Skeletal muscle cell (primary cell): Measurements from ENCODE around the gene LNPEP.

Source experiments
- DNase-seq: peaks from one replicate; pipeline ENCODE4 v3.0.0-alpha.2; 2010; ENCODE audit warnings: low read depth
- H3K4me3 ChIP-seq: 2 replicates; pipeline ENCODE4 v1.5.1; 2011; ENCODE audit warnings: low read depth, mild to moderate bottlenecking, control low read depth, low read length, moderate library complexity

The LNPEP gene

DNA sequence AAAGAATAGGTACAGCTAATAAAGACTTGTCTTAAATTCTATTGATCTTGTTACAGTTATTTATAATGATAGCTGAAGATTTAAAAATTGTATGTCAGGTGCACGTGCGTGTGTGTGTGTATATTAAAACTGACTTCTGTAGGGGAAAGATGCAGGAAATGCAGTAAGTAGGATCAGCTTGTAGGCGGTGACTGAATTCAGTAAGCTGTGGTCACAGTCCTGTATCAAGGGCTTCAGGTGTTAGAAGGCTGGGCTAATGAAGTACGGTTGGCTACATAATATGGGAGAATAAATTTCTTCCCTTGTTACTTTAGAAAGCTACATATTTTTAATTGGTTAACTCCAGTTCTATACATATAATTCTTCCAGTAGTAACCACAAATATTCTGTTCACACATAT lies 54.2 kb downstream of the LNPEP start:
- no peak for DNase-seq
- H3K4me3 ChIP-seq = no peak overlapping the region

- DNase-seq = no peak
- H3K4me3 ChIP-seq = no peak overlapping the region
Observed at GRCh38 chr5:96991708-96992107, 55.8 kb downstream of the LNPEP start.

DNA sequence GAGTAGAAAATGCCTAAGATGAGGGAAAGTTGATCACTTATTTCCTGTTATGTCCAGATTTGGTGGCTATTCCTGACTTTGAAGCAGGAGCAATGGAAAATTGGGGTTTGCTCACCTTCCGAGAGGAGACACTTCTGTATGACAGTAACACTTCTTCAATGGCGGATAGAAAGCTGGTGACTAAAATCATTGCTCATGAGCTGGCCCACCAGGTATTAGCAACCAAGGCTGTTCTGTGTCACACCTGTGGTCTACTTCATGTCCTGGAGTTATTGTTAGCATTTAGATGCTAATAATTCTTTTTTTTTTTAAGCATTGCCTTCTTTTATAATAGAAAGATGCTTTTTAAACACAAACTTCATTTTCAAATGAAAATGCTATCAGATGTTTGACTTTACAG lies 57.9 kb downstream of the LNPEP start:
- H3K4me3 ChIP-seq = no peak overlapping the region
- DNase-seq = no peak

DNA sequence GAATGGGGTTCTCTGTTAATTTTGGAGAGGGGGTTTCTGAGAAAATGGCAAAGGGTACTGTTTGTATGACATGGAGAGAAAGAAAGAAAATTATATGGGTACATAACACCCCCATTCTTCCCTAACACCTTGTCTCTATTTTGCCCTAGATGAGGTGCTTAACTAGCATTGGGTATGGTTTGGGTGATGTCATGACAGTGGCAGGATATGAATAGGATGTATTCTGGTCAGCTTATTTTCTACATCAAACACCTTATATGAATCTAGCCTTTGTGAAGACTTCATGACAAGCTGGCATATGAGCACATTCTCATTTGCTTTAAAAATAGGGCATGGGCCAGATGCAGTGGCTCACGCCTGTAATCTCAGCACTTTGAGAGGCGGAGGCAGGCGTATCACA lies 58.6 kb downstream of the LNPEP start:
- H3K4me3 ChIP-seq = no peak overlapping the region
- DNase-seq = no peak

DNA sequence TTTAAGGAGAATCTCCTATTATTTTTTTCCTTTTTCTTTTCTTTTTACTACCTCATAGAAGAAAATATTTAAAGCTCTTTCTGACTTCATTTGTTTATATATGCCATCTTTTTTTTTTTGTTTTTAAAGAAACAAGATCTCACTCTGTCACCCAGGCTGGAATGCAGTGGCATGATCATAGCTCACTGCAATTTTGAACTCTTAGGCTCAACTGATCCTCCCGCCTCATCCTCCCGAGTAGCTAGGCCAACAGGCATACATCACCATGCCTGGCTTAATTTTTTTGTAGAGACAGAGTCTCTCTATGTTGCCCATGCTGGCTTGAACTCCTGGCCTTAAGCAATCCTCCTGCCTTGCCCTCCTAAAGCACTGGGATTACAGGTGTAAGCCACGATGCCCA lies 59.5 kb downstream of the LNPEP start:
- H3K4me3 ChIP-seq = no peak overlapping the region
- no peak for DNase-seq

GRCh38 chr5:96997265-96997859 lies 61.5 kb downstream of the LNPEP start:
- DNase-seq = no peak
- H3K4me3 ChIP-seq = no peak overlapping the region

GRCh38 chr5:96999856-97000255 lies 64.0 kb downstream of the LNPEP start:
- no peak for DNase-seq
- no peak overlapping the region for H3K4me3 ChIP-seq

DNA sequence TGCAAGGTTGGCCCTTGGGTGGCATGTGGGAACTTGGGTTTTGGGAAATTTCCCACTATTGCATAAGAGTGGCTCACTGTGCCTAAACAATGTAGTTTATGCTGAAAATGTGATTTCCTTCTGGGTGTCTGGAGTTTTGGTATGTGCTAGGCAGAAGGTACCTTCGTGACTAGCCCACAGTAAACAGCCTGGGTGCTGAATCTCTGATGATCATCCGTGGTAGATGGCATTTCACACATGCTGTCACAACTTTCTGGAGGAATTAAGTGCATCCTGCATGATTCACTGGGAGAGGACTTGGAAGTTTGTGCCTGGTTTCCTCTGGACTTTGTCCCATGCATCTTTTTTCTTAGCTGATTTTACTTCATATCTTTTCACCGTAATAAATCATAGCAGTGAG lies 64.5 kb downstream of the LNPEP start:
- no peak overlapping the region for H3K4me3 ChIP-seq
- no peak for DNase-seq

GRCh38 chr5:97002983-97003382 lies 67.1 kb downstream of the LNPEP start:
- no peak for DNase-seq
- H3K4me3 ChIP-seq = no peak overlapping the region

GRCh38 chr5:97004423-97005060 lies 68.7 kb downstream of the LNPEP start:
- H3K4me3 ChIP-seq = no peak overlapping the region
- no peak for DNase-seq

DNA sequence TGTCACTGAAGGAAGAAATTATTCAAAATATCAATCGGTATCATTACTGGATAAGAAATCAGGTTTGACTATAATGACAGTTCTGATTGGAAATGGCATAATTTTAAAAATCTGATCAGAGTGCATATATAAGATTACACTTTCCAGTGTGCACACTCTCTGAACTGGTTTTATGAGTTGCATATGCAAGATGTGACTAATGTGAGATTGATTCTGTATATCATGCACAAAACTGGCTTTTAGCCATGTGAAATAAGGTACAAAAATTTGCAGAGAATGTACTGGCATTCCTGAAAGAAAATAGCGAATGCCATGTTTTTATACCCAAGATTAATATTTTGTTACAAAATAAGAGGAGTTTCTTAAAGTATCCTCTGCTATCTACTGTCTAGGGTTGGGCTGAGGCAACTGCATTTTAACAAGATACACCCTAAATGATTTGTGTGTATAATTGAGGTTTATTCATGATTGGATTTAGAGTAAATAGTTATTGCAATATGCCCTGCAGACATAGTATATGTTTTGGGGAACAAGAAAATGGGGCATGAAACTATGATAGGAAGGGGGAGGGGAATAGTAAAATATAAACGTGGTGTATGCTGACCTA lies 70.7 kb downstream of the LNPEP start:
- no peak overlapping the region for H3K4me3 ChIP-seq
- no peak for DNase-seq

DNA sequence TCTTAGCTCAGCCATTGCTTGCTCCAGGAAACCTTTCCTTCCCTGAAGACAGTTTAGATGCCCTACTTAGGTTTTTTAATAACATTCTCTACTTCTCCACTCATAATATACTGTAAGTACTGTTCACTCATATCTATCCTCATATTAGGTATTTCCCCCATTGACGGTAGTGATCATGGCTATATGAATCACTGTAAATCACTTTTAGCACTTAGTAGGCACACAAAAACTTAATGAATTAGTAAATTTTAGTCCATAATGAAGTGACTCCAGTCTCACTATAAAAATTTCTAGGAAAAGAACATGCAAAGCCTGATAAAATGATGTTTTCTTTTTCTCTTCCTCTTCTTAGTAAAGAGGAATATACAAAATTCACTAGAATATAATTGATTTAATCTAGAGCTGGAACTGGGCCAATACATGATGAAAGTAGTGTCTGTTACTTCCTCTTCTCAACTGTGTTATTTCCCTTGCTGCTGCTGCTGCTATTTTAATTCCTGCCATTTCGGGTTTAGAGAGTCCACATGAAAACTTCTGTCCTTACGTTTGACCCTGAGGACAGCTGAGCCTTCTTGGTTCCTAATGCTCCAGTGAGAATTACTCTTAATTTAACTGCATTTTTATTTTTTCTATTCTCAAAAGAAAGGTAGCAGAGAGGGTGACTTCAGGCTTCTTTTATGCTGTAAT lies 73.5 kb downstream of the LNPEP start:
- no peak for DNase-seq
- no peak overlapping the region for H3K4me3 ChIP-seq

GRCh38 chr5:97009921-97010320 lies 74.0 kb downstream of the LNPEP start:
- no peak for DNase-seq
- no peak overlapping the region for H3K4me3 ChIP-seq

DNA sequence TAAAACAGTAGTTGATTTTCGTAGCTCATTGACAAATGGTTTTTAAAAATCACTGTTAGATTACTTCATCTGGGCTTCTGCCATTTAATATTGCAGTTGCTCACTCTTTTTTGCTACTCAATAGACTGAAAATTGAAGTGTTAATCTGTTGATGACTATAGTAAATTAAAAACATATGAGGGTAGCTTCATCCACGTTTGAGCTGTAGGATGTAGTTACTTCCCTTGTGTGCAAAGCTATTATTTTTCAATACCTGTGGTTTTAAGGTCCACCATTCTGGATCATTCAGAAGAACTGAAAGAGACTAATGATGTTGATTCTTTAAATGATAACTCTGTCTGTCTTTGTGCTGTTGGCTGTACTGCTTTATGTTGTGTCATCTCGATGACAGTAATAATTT lies 74.7 kb downstream of the LNPEP start:
- DNase-seq = no peak
- no peak overlapping the region for H3K4me3 ChIP-seq

- no peak for DNase-seq
- no peak overlapping the region for H3K4me3 ChIP-seq
Observed at GRCh38 chr5:97011567-97011966, 75.7 kb downstream of the LNPEP start.

DNA sequence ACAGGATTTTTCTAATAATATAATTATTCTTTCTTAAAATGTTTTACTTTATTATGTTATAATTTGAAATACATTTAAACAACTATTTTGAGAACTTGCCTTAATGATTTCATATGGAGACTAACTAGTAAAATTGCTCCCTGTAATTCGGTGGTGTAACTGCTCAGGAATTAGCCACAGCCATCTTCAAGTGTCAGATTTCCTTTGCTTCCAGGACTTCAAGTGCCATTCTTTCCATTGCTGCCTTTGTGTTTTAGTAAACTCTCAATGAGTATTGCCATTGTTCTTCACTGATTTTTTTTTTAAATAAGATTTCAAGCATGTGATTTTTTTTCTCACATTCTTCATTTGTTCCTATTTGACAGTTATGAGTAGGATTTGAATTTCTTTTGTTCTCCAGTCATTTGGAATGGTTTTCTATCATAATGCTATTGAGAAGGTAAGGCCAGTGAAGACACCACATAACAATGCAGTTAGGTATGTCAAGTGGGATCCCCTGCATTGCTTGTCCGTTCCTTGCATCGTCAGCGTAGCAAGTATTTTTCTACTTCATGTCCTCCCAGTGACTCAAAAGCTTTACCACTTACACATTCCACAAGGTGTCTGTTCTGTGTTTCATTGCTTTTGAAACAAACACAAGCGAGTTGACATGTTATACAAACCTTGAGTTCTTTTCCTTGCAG lies 83.7 kb downstream of the LNPEP start:
- DNase-seq = no peak
- no peak overlapping the region for H3K4me3 ChIP-seq

DNA sequence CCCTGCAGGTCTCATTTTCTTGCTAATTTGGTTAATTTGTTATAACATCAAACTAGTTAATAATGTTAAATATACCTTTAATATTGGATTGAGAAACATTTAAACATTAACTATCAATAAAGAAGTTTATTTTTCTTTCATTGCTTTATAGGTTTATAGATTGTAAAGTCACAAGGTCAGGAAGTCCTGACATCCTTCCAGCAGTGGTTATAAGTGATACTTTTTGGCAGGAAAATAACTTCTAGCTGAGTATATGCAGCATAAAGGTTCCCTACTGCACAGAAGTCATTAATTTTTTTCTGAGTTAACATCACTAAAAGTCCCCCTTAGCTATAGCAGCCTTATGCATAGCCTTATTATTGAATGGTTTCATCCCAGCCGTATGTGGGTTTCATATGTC lies 85.5 kb downstream of the LNPEP start:
- no peak overlapping the region for H3K4me3 ChIP-seq
- no peak for DNase-seq

DNA sequence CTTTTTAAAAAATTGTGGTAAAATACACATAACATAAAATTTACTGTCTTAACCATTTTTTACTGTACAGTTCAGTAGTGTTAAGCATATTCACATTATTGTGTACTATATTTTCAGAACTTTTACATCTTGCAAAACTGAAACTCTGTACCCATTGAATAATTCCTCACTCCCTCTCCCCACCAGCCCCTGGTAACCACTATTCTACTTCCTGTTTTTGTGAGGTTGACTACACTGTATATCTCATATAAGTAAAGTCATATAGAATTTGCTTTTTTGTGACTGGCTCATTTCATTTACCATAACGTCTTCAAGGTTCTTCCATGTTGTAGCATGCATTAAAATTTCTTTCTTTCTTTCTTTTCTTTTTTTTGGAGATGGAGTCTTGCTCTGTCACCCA lies 87.0 kb downstream of the LNPEP start:
- no peak overlapping the region for H3K4me3 ChIP-seq
- DNase-seq = no peak

DNA sequence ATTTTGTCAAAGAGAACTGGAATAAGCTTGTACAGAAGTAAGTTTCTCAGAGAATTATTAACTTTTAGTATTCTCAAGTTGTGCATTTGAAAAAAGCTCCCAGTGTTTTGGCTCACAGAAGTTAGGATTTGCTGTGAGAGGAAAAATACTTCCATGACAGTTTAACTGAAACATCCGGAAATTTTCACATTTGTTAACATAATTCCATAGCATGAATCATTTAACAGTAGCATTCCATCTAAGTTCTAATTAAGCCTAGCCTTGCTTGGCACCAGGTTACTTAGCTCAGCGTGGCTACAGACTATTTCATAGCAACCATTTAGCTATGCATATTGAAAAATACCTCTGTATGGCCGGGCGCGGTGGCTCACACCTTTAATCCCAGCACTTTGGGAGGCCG lies 90.8 kb downstream of the LNPEP start:
- no peak overlapping the region for H3K4me3 ChIP-seq
- DNase-seq = no peak

DNA sequence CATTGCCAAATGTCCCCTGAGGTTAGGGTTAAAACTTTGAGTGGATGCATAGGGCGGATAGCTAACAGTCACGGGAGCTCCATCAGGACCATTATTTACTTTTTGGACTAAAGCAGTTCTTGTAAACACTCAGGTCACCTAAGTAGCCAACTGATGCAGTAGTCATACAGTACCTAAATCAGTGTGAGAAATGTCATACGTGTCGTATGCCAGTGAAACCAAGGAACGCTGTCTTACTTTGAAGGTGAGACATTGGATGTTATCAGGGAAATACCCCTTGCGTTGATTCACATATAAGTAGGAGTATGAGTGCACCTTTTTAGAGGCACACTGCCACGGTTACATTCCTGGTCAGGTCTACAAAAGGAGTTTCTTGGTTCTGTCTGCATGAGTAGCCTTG lies 101.9 kb downstream of the LNPEP start:
- no peak overlapping the region for H3K4me3 ChIP-seq
- no peak for DNase-seq
